Calu3 (cell line): Measurements from ENCODE around the gene TMEM184A. TPM values are rescaled to one million over a fixed set of nuclear protein-coding genes. Genes with fewer than 3 reads are reported as not detected.
"Not testable (repeated sequence)": the region's sequence is repeated elsewhere in the genome, so short reads cannot be mapped to it uniquely, and the experiment has no call there.

ENCODE experiments used
- BruUV-seq: library from RNA; stranded (reverse); fragments of 400-500 nt; replicated peaks from 2 replicates; lab custom pipeline; 2021; lab: Mats Ljungman, UMichigan
- CTCF ChIA-PET: fragments of 300-600 bp; sonication (Branson Sonifier 250); formaldehyde crosslinking; loops from one replicate; lab custom pipeline; 2022; ENCODE audit warnings: antibody characterized with exemption; lab: Charles Lee
- DNase-seq: peaks from one replicate; pipeline ENCODE4 v3.0.0; 2022
- H3K27ac Mint-ChIP-seq: one replicate; pipeline ENCODE4 v1.8.0; 2022; ENCODE audit warnings: mixed read lengths; ENCODE audit not compliant: unreplicated experiment
- H3K27me3 Mint-ChIP-seq: one replicate; pipeline ENCODE4 v1.8.0; 2022; ENCODE audit warnings: mixed read lengths; ENCODE audit not compliant: unreplicated experiment
- H3K36me3 Mint-ChIP-seq: one replicate; pipeline ENCODE4 v1.8.0; 2022; ENCODE audit warnings: mild to moderate bottlenecking, moderate library complexity, mixed read lengths; ENCODE audit not compliant: insufficient read depth, unreplicated experiment
- H3K4me1 Mint-ChIP-seq: one replicate; pipeline ENCODE4 v1.8.0; 2022; ENCODE audit warnings: mild to moderate bottlenecking, low read depth, mixed read lengths; ENCODE audit not compliant: unreplicated experiment
- H3K4me3 Mint-ChIP-seq: one replicate; pipeline ENCODE4 v1.8.0; 2022; ENCODE audit warnings: mild to moderate bottlenecking, low read depth, moderate library complexity, mixed read lengths; ENCODE audit not compliant: unreplicated experiment
- H3K9me3 Mint-ChIP-seq: one replicate; pipeline ENCODE4 v1.8.0; 2022; ENCODE audit warnings: low read depth, mixed read lengths; ENCODE audit not compliant: unreplicated experiment
- intact Hi-C: fragments of 100-400 bp; cut with micrococcal nuclease; formaldehyde crosslinking; loops from one replicate; pipeline ENCODE4 v1.10.0; 2022; ENCODE audit not compliant: unreplicated experiment
- total RNA-seq: library from RNA; stranded (reverse); gene quantifications from 2 replicates; pipeline ENCODE4 v1.2.3, GENCODE V29; 2022
- TF ChIP-seq, protein P1 (sequence below): fragments of 200-600 bp; IDR thresholded peaks from one replicate; pipeline ENCODE4 v1.8.0; 2022; ENCODE audit warnings: antibody characterized with exemption; ENCODE audit not compliant: unreplicated experiment

The TMEM184A gene
- total RNA-seq, 1 experiment from 2014 or later: 61.9 TPM

DNA sequence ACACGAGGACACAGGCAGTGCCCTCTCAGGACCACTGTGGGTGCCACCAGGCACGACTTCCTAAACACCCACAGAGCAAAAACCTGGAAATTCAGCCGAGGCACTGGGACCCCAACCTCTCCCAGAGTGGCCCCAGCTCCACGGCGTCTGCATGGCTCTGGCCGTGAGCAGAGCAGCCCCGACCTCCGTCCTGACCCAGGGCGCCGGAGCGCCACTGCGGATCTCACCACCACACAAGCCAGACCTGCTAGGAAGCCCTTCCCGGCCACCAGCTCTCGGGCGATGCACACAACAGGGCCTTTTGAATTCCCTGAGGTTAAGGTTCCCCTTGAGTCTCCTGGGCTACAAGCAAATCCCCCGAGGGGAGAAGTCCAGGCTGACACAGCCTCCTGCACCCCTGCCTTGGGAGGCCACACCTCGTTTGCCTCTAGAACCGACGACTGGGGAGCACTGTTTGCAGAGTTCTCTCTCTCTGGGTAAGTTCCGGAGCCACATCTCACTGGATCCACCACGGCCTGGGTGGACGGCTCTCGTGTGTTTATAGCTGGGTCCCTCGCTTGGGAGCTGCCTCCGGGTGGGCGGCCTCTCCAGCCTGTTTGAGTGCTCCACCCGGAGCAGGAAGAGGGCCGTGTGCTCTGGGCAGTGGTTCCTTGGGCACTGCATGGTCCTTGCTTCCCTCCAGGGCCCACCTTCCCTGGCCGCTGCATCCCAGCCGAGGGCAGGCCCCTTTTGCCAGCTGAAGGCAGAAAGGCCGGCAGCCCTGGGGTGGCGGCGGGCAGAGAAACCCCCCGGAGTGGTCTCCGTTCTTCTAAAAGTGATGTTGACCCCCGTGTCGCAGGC lies 29.4 kb upstream of the TMEM184A start:
- no peaks in the 10 kb centered on the region for H3K9me3 Mint-ChIP-seq
- CTCF ChIA-PET: no interaction called here
- no peak overlapping the region for H3K4me3 Mint-ChIP-seq
- no TSS peak for BruUV-seq
- TF ChIP-seq, protein P1, sequence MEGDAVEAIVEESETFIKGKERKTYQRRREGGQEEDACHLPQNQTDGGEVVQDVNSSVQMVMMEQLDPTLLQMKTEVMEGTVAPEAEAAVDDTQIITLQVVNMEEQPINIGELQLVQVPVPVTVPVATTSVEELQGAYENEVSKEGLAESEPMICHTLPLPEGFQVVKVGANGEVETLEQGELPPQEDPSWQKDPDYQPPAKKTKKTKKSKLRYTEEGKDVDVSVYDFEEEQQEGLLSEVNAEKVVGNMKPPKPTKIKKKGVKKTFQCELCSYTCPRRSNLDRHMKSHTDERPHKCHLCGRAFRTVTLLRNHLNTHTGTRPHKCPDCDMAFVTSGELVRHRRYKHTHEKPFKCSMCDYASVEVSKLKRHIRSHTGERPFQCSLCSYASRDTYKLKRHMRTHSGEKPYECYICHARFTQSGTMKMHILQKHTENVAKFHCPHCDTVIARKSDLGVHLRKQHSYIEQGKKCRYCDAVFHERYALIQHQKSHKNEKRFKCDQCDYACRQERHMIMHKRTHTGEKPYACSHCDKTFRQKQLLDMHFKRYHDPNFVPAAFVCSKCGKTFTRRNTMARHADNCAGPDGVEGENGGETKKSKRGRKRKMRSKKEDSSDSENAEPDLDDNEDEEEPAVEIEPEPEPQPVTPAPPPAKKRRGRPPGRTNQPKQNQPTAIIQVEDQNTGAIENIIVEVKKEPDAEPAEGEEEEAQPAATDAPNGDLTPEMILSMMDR: no peak
- DNase-seq: no peak
- peaks cover 5% of the 10 kb centered on the region for H3K36me3 Mint-ChIP-seq
- H3K4me1 Mint-ChIP-seq: peaks cover 1% of the 10 kb centered on the region
- H3K27me3 Mint-ChIP-seq: peaks cover 88% of the 10 kb centered on the region
- H3K27ac Mint-ChIP-seq: no peak overlapping the region
- intact Hi-C loops: no loop called here

DNA sequence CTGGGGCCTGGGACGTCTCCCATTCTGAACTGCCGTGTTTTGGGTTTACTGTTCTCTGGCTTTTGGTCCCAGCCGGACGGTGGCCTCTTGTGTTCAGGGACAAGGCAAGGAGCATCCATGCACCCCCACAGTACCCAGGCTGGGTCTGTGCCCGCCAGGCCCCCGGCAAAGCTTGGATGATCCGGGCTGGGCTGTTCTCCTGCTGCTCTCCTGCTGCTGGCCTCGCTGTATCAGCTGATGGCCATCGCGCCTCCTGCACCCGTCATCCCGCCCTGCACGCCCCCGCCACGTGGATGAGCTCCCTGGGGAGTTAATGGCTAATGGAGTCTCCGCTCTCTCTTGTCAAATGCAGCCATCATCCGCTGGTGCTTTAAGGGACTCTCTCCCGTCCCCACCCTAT lies 28.7 kb upstream of the TMEM184A start:
- peaks cover 5% of the 10 kb centered on the region for H3K36me3 Mint-ChIP-seq
- intact Hi-C loops: no loop called here
- no TSS peak for BruUV-seq
- no peak overlapping the region for H3K27ac Mint-ChIP-seq
- no peaks in the 10 kb centered on the region for H3K9me3 Mint-ChIP-seq
- CTCF ChIA-PET: no interaction called here
- H3K4me1 Mint-ChIP-seq: peaks cover 8% of the 10 kb centered on the region
- H3K27me3 Mint-ChIP-seq: peaks cover 88% of the 10 kb centered on the region
- TF ChIP-seq, protein P1: no peak
- DNase-seq: no peak
- H3K4me3 Mint-ChIP-seq: no peak overlapping the region

DNA sequence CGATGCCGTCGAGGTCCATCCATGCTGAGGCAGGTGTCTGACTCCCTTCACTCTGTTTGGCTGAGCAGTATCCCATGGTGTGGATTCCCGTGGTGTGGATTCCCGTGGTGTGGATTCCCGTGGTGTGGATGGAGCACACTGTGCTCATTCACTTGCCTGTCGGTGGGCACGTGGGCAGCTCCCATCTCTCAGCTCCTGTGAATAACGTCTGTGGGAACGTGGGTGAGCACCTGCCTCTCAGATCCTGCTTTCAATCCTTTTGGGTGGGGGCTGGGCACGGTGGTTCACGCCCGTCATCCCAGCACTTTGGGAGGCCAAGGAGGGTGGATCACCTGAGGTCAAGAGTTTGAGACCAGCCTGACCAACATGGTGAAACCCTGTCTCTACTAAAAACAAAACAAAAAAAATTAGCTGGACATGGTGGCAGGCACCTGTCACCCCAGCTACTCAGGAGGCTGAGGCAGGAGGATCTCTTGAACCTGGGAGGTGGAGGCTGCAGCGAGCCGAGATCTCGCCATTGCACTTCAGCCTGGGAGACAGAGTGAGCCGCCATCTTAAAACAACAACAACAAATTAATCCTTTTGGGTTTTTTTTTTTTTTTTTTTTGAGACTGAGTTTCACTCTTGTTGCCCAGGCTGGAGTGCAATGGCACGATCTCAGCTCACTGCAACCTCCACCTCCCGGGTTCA lies 27.4 kb upstream of the TMEM184A start:
- peaks cover 88% of the 10 kb centered on the region for H3K27me3 Mint-ChIP-seq
- H3K27ac Mint-ChIP-seq, DNase-seq, H3K9me3 Mint-ChIP-seq, BruUV-seq, H3K4me3 Mint-ChIP-seq, CTCF ChIA-PET, H3K36me3 Mint-ChIP-seq, intact Hi-C loops: not testable (repeated sequence)
- H3K4me1 Mint-ChIP-seq: peaks cover 11% of the 10 kb centered on the region

DNA sequence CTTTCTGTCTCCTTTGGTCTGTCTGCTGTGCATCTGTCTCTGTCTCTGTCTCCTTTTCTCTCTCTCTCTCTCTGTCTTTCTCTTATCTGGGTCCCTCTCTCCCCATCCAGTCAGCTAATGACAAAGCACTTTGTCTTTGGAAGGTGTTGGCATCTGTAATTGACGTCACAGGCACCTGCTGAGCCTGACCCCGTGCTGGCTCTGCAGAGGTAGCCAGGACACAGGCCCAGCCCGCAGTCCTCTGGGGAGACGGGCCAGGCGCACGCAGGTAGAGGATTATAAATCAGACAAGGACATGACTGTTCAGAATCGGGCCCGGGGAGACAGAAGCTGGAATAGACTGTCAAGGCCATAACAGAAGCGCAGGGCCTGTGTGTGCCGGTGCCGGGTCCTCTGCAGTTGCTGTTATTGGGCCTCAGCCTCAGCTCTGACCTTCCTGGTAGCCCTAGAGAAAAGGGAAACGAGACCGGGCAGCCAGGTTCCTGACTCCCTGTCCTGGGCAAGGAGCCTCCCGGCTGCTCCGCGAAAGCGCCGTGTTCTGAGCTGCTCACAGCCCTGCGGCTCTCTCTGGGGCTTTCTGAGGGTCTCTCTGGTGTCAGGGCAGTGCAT lies 24.5 kb upstream of the TMEM184A start:
- peaks cover 11% of the 10 kb centered on the region for H3K4me1 Mint-ChIP-seq
- peaks cover 70% of the 10 kb centered on the region for H3K27me3 Mint-ChIP-seq
- H3K27ac Mint-ChIP-seq: no peak overlapping the region
- H3K4me3 Mint-ChIP-seq: no peak overlapping the region
- H3K9me3 Mint-ChIP-seq: peaks cover 7% of the 10 kb centered on the region
- no TSS peak for BruUV-seq
- TF ChIP-seq, protein P1: no peak
- CTCF ChIA-PET: interaction anchor here (0.7 kb wide), 1 partner anchor 96 kb away, joined by 3 read pairs; no protein-coding TSS in a partner anchor
- H3K36me3 Mint-ChIP-seq: no peaks in the 10 kb centered on the region
- no peak for DNase-seq
- intact Hi-C loops: no loop called here
